ENCODE results near the gene SPAG8.

Gene SPAG8

GRCh38 chr9:35783418-35783817 is 28.6 kb downstream of the SPAG8 start:
- H3K27ac ChIP-seq (ENCODE audit: low read length): no peak overlapping the region
- DNase-seq (no peak), ATAC-seq (ENCODE audit: insufficient read depth, low read depth) (no peak)
- no peak overlapping the region for H2AFZ ChIP-seq (ENCODE audit: low read depth, low read length)
- H3K9me3 ChIP-seq (ENCODE audit: insufficient read depth, low read length, severe bottlenecking): no peaks in the 10 kb centered on the region
- peaks cover 12% of the 10 kb centered on the region for H3K36me3 ChIP-seq (ENCODE audit: insufficient read depth, low read length)
- H3K4me2 ChIP-seq (ENCODE audit: insufficient read depth, low read length): no peak overlapping the region
- no peak overlapping the region for H3K4me3 ChIP-seq (ENCODE audit: low read depth in 1 of 2, low read length in 2 of 2)
- H3K27me3 ChIP-seq (ENCODE audit: insufficient read depth, low read length, poor library complexity): no peaks in the 10 kb centered on the region
- no peaks in the 10 kb centered on the region for H4K20me1 ChIP-seq (ENCODE audit: insufficient read depth, low read length)
- no peaks in the 10 kb centered on the region for H3K79me2 ChIP-seq (ENCODE audit: insufficient read depth, low read length)
- no peak overlapping the region for H3K9ac ChIP-seq (ENCODE audit: low read depth, low read length)
- no peaks in the 10 kb centered on the region for H3K4me1 ChIP-seq (ENCODE audit: insufficient read depth, low read length)
- no peak for TF ChIP-seq CTCF (IDR thresholded peaks at IDR 0.05; ENCODE audit: borderline replicate concordance, extremely low read depth, low read length, poor library complexity, severe bottlenecking)
- no peak for TF ChIP-seq EZH2 (IDR thresholded peaks at IDR 0.05; ENCODE audit: borderline replicate concordance, low read depth, low read length, severe bottlenecking)

GRCh38 chr9:35781066-35781465 is 31.0 kb downstream of the SPAG8 start:
- H3K36me3 ChIP-seq (ENCODE audit: insufficient read depth, low read length): peaks cover 8% of the 10 kb centered on the region; the same call in 1 of the 2 replicates
- H3K4me3 ChIP-seq (ENCODE audit: low read depth in 1 of 2, low read length in 2 of 2): no peak overlapping the region
- H3K79me2 ChIP-seq (ENCODE audit: insufficient read depth, low read length): no peaks in the 10 kb centered on the region
- ATAC-seq (ENCODE audit: insufficient read depth, low read depth) (no peak), DNase-seq (no peak)
- no peak overlapping the region for H3K9ac ChIP-seq (ENCODE audit: low read depth, low read length)
- H2AFZ ChIP-seq (ENCODE audit: low read depth, low read length): no peak overlapping the region
- no peaks in the 10 kb centered on the region for H3K27me3 ChIP-seq (ENCODE audit: insufficient read depth, low read length, poor library complexity)
- H3K9me3 ChIP-seq (ENCODE audit: insufficient read depth, low read length, severe bottlenecking): no peaks in the 10 kb centered on the region
- TF ChIP-seq EZH2 (IDR thresholded peaks at IDR 0.05; ENCODE audit: borderline replicate concordance, low read depth, low read length, severe bottlenecking): no peak
- H3K27ac ChIP-seq (ENCODE audit: low read length): no peak overlapping the region
- no peaks in the 10 kb centered on the region for H3K4me1 ChIP-seq (ENCODE audit: insufficient read depth, low read length)
- H3K4me2 ChIP-seq (ENCODE audit: insufficient read depth, low read length): no peak overlapping the region
- H4K20me1 ChIP-seq (ENCODE audit: insufficient read depth, low read length): no peaks in the 10 kb centered on the region

- H2AFZ ChIP-seq (ENCODE audit: low read depth, low read length): no peak overlapping the region
- no peak for ATAC-seq (ENCODE audit: insufficient read depth, low read depth)
These were observed 33.6 kb downstream of the SPAG8 start for GRCh38 chr9:35778496-35778895.

GRCh38 chr9:35776018-35776417 is 36.0 kb downstream of the SPAG8 start:
- Histone ChIP-seq H3K4me3 (ENCODE audit: low read depth in 1 of 2, low read length in 2 of 2) (no peak overlapping the region), H3K36me3 (ENCODE audit: insufficient read depth, low read length) (peaks cover 5% of the 10 kb centered on the region; the same call in 1 of the 2 replicates), H3K27ac (ENCODE audit: low read length) (no peak overlapping the region), H3K4me1 (ENCODE audit: insufficient read depth, low read length) (no peaks in the 10 kb centered on the region), H3K4me2 (ENCODE audit: insufficient read depth, low read length) (no peak overlapping the region), H3K9ac (ENCODE audit: low read depth, low read length) (no peak overlapping the region), H3K79me2 (ENCODE audit: insufficient read depth, low read length) (peaks cover 4% of the 10 kb centered on the region; the same call in 1 of the 2 replicates), H3K9me3 (ENCODE audit: insufficient read depth, low read length, severe bottlenecking) (no peaks in the 10 kb centered on the region), H2AFZ (ENCODE audit: low read depth, low read length) (no peak overlapping the region), H4K20me1 (ENCODE audit: insufficient read depth, low read length) (no peaks in the 10 kb centered on the region; the same call in 1 of the 2 replicates), H3K27me3 (ENCODE audit: insufficient read depth, low read length, poor library complexity) (no peaks in the 10 kb centered on the region)
- ATAC-seq (ENCODE audit: insufficient read depth, low read depth) (no peak), DNase-seq (no peak)
- TF ChIP-seq CTCF (IDR thresholded peaks at IDR 0.05; ENCODE audit: borderline replicate concordance, extremely low read depth, low read length, poor library complexity, severe bottlenecking) (no peak), EZH2 (IDR thresholded peaks at IDR 0.05; ENCODE audit: borderline replicate concordance, low read depth, low read length, severe bottlenecking) (no peak)

More at GRCh38 chr9:35778496-35778895, 33.6 kb downstream of the SPAG8 start:
- TF ChIP-seq EZH2 (IDR thresholded peaks at IDR 0.05; ENCODE audit: borderline replicate concordance, low read depth, low read length, severe bottlenecking) (no peak), CTCF (IDR thresholded peaks at IDR 0.05; ENCODE audit: borderline replicate concordance, extremely low read depth, low read length, poor library complexity, severe bottlenecking) (no peak)
- H3K79me2 ChIP-seq (ENCODE audit: insufficient read depth, low read length): no peaks in the 10 kb centered on the region; the same call in 1 of the 2 replicates
- H3K36me3 ChIP-seq (ENCODE audit: insufficient read depth, low read length): peaks cover 2% of the 10 kb centered on the region; the same call in 1 of the 2 replicates
- no peaks in the 10 kb centered on the region for H3K9me3 ChIP-seq (ENCODE audit: insufficient read depth, low read length, severe bottlenecking)
- H3K4me1 ChIP-seq (ENCODE audit: insufficient read depth, low read length): no peaks in the 10 kb centered on the region
- H3K27ac ChIP-seq (ENCODE audit: low read length): no peak overlapping the region
- H3K27me3 ChIP-seq (ENCODE audit: insufficient read depth, low read length, poor library complexity): no peaks in the 10 kb centered on the region
- no peak overlapping the region for H3K4me2 ChIP-seq (ENCODE audit: insufficient read depth, low read length)
- no peak for DNase-seq
- no peaks in the 10 kb centered on the region for H4K20me1 ChIP-seq (ENCODE audit: insufficient read depth, low read length)
- H3K4me3 ChIP-seq (ENCODE audit: low read depth in 1 of 2, low read length in 2 of 2): no peak overlapping the region
- no peak overlapping the region for H3K9ac ChIP-seq (ENCODE audit: low read depth, low read length)

Data from DND-41 (cell line).